DMS53 treated with DMSO at 0.1 percent for 48 hours (cell line): Measurements from ENCODE around the gene CAMK2A.

Experiments
- DNase-seq: peaks from one replicate; lab custom pipeline; 2025; ENCODE audit not compliant: unreplicated experiment; lab: John Stamatoyannopoulos, UW

The CAMK2A gene

GRCh38 chr5:150189326-150189725, 100.2 kb downstream of the CAMK2A start:
- DNase-seq = no peak

GRCh38 chr5:150188146-150188842, 101.3 kb downstream of the CAMK2A start:
- DNase-seq = no peak

GRCh38 chr5:150186897-150187296, 102.7 kb downstream of the CAMK2A start:
- no peak for DNase-seq

GRCh38 chr5:150186137-150186536, 103.4 kb downstream of the CAMK2A start:
- DNase-seq = no peak

GRCh38 chr5:150184990-150185912, 104.3 kb downstream of the CAMK2A start:
- DNase-seq = no peak

GRCh38 chr5:150184006-150184405, 105.6 kb downstream of the CAMK2A start:
- DNase-seq = no peak

GRCh38 chr5:150183436-150183835, 106.1 kb downstream of the CAMK2A start:
- no peak for DNase-seq

GRCh38 chr5:150182774-150183173, 106.8 kb downstream of the CAMK2A start:
- no peak for DNase-seq

GRCh38 chr5:150181766-150182545, 107.6 kb downstream of the CAMK2A start:
- DNase-seq = no peak

- no peak for DNase-seq
Observed at GRCh38 chr5:150181027-150181426, 108.5 kb downstream of the CAMK2A start.

- DNase-seq = no peak
Observed at GRCh38 chr5:150180241-150181026, 109.1 kb downstream of the CAMK2A start.

GRCh38 chr5:150179019-150179620, 110.5 kb downstream of the CAMK2A start:
- no peak for DNase-seq

GRCh38 chr5:150178262-150178661, 111.3 kb downstream of the CAMK2A start:
- DNase-seq = no peak

- no peak for DNase-seq
Observed at GRCh38 chr5:150177721-150178120, 111.9 kb downstream of the CAMK2A start.

- DNase-seq = no peak
Observed at GRCh38 chr5:150176745-150177477, 112.7 kb downstream of the CAMK2A start.

- no peak for DNase-seq
Observed at GRCh38 chr5:150175536-150175935, 114.0 kb downstream of the CAMK2A start.

GRCh38 chr5:150175076-150175475, 114.5 kb downstream of the CAMK2A start:
- no peak for DNase-seq

GRCh38 chr5:150174285-150174684, 115.3 kb downstream of the CAMK2A start:
- no peak for DNase-seq

- DNase-seq = no peak
Observed at GRCh38 chr5:150173161-150173560, 116.4 kb downstream of the CAMK2A start.

GRCh38 chr5:150172556-150172955, 117.0 kb downstream of the CAMK2A start:
- no peak for DNase-seq
